Esophagus muscularis mucosa (tissue), 4 donors: ENCODE measurements around the gene KSR1.

Source experiments
- EP300 ChIP-seq: sonication (generic); formaldehyde crosslinking; IDR thresholded peaks from one replicate; pipeline ENCODE4 v1.6.1; 2017; ENCODE audit warnings: antibody characterized with exemption
- POLR2A ChIP-seq: fragments of 450-650 bp; IDR thresholded peaks from one replicate; pipeline ENCODE4 v1.6.1; 2017; ENCODE audit warnings: antibody characterized with exemption, moderate library complexity, mild to moderate bottlenecking, low read depth
- POLR2AphosphoS5 ChIP-seq, 2 donors: sonication (generic); formaldehyde crosslinking; IDR thresholded peaks; one replicate each; pipeline ENCODE4 v1.6.1; 2017; ENCODE audit warnings: antibody characterized with exemption in 2 of 2
- TF ChIP-seq, protein P1 (sequence below), 3 experiments: fragments of 200-600 bp in 2 of 3; fragments of 450-650 bp in 1 of 3; sonication (generic) in 2 of 3; IDR thresholded peaks; one replicate each; pipeline ENCODE4 v1.5.1; 2017 to 2019; ENCODE audit warnings: antibody characterized with exemption in 3 of 3, mild to moderate bottlenecking in 2 of 3, moderate library complexity in 1 of 3

DNA sequence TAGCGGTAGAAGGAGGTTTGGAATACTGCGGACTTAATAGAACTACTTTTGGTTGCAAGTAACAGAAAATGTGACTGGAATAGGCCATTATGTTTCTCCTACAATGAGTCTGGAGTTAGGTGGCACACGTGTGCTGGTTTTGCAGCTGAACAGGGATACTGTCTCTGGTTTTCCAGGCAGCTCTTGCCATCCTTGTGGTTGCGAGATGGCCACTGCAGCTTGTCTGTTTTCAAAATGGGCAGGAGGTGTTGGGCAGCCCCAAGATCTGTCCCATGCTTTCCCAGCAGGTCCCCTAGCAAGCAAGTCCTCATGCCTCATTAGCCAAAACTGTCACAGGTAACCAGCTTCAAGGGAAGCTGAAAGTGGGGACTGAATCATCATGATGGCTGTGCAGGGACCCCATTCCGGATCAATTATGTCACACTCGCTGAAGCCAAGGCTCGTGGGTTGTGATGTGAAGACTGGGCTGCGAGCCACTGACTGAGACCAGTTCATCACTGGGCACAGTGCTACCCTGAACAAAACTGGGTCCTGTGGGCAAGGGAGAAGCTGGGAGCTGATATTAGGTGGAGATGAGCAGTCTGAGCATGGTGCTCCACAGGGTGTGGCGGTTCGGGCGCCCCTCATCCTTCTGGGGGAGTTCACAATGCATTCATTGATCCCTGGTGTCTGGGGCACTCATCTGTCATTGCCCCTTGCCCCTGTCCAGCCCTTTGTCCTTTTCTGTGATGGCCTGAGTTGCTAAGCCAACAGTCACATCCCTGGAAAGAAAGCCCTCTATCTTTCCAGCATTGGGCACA lies 82.1 kb downstream of the KSR1 start:
- no peak for TF ChIP-seq EP300
- no peak for TF ChIP-seq POLR2A
- TF ChIP-seq, protein P1, sequence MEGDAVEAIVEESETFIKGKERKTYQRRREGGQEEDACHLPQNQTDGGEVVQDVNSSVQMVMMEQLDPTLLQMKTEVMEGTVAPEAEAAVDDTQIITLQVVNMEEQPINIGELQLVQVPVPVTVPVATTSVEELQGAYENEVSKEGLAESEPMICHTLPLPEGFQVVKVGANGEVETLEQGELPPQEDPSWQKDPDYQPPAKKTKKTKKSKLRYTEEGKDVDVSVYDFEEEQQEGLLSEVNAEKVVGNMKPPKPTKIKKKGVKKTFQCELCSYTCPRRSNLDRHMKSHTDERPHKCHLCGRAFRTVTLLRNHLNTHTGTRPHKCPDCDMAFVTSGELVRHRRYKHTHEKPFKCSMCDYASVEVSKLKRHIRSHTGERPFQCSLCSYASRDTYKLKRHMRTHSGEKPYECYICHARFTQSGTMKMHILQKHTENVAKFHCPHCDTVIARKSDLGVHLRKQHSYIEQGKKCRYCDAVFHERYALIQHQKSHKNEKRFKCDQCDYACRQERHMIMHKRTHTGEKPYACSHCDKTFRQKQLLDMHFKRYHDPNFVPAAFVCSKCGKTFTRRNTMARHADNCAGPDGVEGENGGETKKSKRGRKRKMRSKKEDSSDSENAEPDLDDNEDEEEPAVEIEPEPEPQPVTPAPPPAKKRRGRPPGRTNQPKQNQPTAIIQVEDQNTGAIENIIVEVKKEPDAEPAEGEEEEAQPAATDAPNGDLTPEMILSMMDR (IDR thresholded peaks at IDR 0.05) = no peak
- TF ChIP-seq POLR2AphosphoS5 (IDR thresholded peaks at IDR 0.05) = no peak
